ENCODE results near the gene XXYLT1. TPM values are rescaled to one million over a fixed set of nuclear protein-coding genes. Genes with fewer than 3 reads are reported as not detected.

Gene XXYLT1
- total and polyA plus RNA-seq, 9 of the 15 experiments (the other 6 are each of a cell fraction or from before 2014, with no cell fraction given) = 1.9 to 18.9 (median 15.0) TPM

DNA sequence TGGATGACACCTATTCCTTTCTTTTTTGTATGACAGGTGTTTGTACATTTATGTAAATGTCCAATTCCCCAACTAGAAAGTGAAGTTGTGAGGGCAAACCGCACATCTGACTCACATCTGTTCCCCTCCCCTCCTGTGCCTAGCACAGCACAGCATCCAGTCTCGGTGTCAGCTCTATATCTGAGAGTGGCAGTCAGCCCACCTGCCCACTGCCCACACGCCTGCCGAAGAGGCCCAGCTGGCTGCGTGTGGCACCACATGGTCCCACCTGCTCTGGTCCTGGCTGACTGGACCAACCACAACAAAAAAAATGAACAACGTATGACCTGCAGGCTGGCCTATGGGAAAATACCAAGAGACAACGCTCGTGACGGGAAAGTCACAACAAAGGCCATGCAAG lies 62.8 kb downstream of the XXYLT1 start (continued):
- no peak for TF ChIP-seq HLTF (IDR thresholded peaks at IDR 0.05)
- TF ChIP-seq, protein P1, sequence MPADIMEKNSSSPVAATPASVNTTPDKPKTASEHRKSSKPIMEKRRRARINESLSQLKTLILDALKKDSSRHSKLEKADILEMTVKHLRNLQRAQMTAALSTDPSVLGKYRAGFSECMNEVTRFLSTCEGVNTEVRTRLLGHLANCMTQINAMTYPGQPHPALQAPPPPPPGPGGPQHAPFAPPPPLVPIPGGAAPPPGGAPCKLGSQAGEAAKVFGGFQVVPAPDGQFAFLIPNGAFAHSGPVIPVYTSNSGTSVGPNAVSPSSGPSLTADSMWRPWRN (IDR thresholded peaks at IDR 0.05; ENCODE audit: low read depth) = no peak
- TF ChIP-seq ZNF41 (CRISPR knock-in tag; conservative IDR thresholded peaks at IDR 0.05) = no peak
- no peak for TF ChIP-seq MAFF (IDR thresholded peaks at IDR 0.05; ENCODE audit: low read length)
- no peak for TF ChIP-seq CHD2 (IDR thresholded peaks at IDR 0.05; ENCODE audit: low read depth, low read length)

DNA sequence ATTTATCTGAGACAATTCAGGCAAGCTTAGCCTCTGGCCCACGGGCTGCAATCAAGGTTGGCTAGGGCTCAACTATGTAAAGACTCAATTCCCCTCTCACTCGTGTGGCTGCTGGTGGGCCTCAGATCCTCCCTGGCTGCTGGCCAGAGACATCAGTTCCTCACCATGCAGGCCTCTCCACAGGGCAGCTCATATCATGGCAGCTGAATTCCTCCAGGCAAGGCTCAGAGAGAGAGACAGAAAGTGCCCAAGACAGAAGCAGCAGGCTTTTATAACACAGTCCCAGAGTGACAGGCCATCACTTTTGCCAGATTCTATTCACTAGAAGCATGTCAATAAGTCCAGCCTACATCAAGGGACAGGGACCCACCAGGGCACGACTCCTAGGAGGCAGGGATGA lies 63.2 kb downstream of the XXYLT1 start:
- H4K20me1 ChIP-seq (replicated peaks; ENCODE audit: control insufficient read depth, insufficient read depth, low read length) = no peaks in the 10 kb centered on the region
- H3K4me1 ChIP-seq (replicated peaks in 1 of 2; ENCODE audit: control insufficient read depth in 2 of 2, insufficient read depth in 2 of 2, low read length in 2 of 2) = peaks cover 38 to 49% of the 10 kb centered on the region in 2 experiments
- no peaks in the 10 kb centered on the region for H3K9me3 ChIP-seq (replicated peaks; ENCODE audit: control insufficient read depth, insufficient read depth, low read depth, low read length)
- DNase-seq (ENCODE audit: extremely low read depth in 1 of 4, low spot score in 3 of 4) (no peak), ATAC-seq (no peak), FAIRE-seq (no peak)
- no peak overlapping the region for H3K27ac ChIP-seq (ENCODE audit: extremely low read depth, low read depth, low read length)
- no TSS peak for BruUV-seq (replicated peaks)
- H3K36me3 ChIP-seq (ENCODE audit: control insufficient read depth, insufficient read depth, low read length) = no peaks in the 10 kb centered on the region
- H3K9me1 ChIP-seq (ENCODE audit: control insufficient read depth, insufficient read depth, low read length) = no peaks in the 10 kb centered on the region
- no peak overlapping the region for H3K9ac ChIP-seq (ENCODE audit: insufficient read depth in 1 of 2, low read depth in 2 of 2, low read length in 2 of 2)
- no peak for TF ChIP-seq RERE (CRISPR knock-in tag; IDR thresholded peaks at IDR 0.05; ENCODE audit: borderline replicate concordance)
- TF ChIP-seq NFIC (IDR thresholded peaks at IDR 0.05) = 0 out of 2 replicates have a peak, but pooled peaks have one; percentile 10
- H3K4me2 ChIP-seq (ENCODE audit: insufficient read depth, low read length) = no peak overlapping the region
- no peaks in the 10 kb centered on the region for H3K27me3 ChIP-seq (ENCODE audit: control insufficient read depth in 2 of 2, insufficient read depth in 2 of 2, low read length in 2 of 2)
- intact Hi-C loops (cut with micrococcal nuclease) (no loop called here), in situ Hi-C loops (cut with MboI) (no loop called here)
- no peak overlapping the region for H3K4me3 ChIP-seq
- WGBS (ENCODE audit: insufficient coverage, low coverage, missing lambda C conversion rate) = 89% methylated on average over 3 of the region's 3 CpGs
- no peak overlapping the region for H2AFZ ChIP-seq (ENCODE audit: low read depth, low read length)
- H3K79me2 ChIP-seq (ENCODE audit: control insufficient read depth, insufficient read depth, low read length) = peaks cover 34% of the 10 kb centered on the region; the same call in 2 of the 3 replicates
- ChIA-PET CTCF (ENCODE audit: low intra/inter-chr PET ratio) (no interaction called here), POLR2A (interaction anchor here (0.6 to 1.6 kb wide), 3 partner anchors 12 to 535 kb away, joined by 3 to 5 read pairs (median 4); partner anchors contain the start of gene LSG1)

All from K562 (cell line).